Skeletal muscle satellite cell (primary cell): ENCODE measurements around the gene GLIS1. TPM values are rescaled to one million over a fixed set of nuclear protein-coding genes. Genes with fewer than 3 reads are reported as not detected.

Experiments
- H3K27me3 ChIP-seq: 2 replicates; pipeline ENCODE4 v1.7.0; 2013; ENCODE audit warnings: low read length; ENCODE audit not compliant: control insufficient read depth, insufficient read depth
- H3K36me3 ChIP-seq: 2 replicates; pipeline ENCODE4 v1.7.0; 2013; ENCODE audit warnings: mild to moderate bottlenecking, control low read depth, low read length; ENCODE audit not compliant: insufficient read depth
- H3K4me1 ChIP-seq: 2 replicates; pipeline ENCODE4 v1.7.0; 2013; ENCODE audit warnings: low read length; ENCODE audit not compliant: control insufficient read depth, insufficient read depth
- H3K4me2 ChIP-seq: 2 replicates; pipeline ENCODE4 v1.7.0; 2013; ENCODE audit warnings: mild to moderate bottlenecking, low read length
- H3K4me3 ChIP-seq: 2 replicates; pipeline ENCODE4 v1.7.0; 2013; ENCODE audit warnings: low read length
- H3K9ac ChIP-seq: 2 replicates; pipeline ENCODE4 v1.7.0; 2013; ENCODE audit warnings: mild to moderate bottlenecking, low read depth, low read length, moderate library complexity
- H3K9me3 ChIP-seq: replicated peaks from 2 replicates; pipeline ENCODE4 v1.7.0; 2013; ENCODE audit warnings: mild to moderate bottlenecking, control low read depth, low read length
- total RNA-seq: library from RNA; depleted of rRNA; stranded (reverse); fragments of >200 nt; gene quantifications from 2 replicates; pipeline ENCODE4 v1.2.3, GENCODE V29; 2012; rRNA removed

Gene GLIS1
- 3.5 and 3.9 TPM in 2 replicates for total RNA-seq

- Histone ChIP-seq H3K9ac (peak within 1 kb of the TSS; percentile 84), H3K4me3 (peak within 1 kb of the TSS; percentile 84), H3K9me3 (no peaks in the 10 kb centered on the region), H3K36me3 (peaks cover 10% of the 10 kb centered on the region), H3K4me2 (peak within 1 kb of the TSS; percentile 91), H3K4me1 (peaks cover 60% of the 10 kb centered on the region), H3K27me3 (no peaks in the 10 kb centered on the region)
Observed at GRCh38 chr1:53739109-53739681, at the start of gene GLIS1. Gene GLIS1 (minus strand): TSS chr1:53739164. CDS start chr1:53738064, 1,100 bp downstream.

DNA sequence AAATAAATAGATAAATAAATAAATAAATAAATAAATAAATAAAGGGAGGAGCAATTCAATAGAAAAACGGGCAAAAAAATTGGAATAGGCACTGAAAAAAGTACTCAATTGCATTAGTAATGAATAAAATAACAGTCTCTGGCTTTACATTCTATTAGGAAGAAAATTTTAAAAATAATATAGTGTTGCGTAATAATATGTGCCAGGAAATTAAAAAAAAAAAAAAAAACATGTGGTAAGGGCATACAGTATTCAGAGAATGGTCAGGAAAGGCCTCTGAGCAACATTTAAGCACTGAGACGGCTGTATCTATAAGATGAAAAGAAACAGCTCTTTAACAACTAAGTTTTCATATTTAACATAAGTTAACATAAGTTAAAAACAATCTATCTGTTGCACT is 48.7 kb upstream of the GLIS1 start:
- Histone ChIP-seq H3K4me2 (no peak overlapping the region), H3K9ac (no peak overlapping the region), H3K27me3 (no peaks in the 10 kb centered on the region), H3K9me3 (no peaks in the 10 kb centered on the region), H3K4me1 (peaks cover 8% of the 10 kb centered on the region), H3K4me3 (no peak overlapping the region), H3K36me3 (peaks cover 11% of the 10 kb centered on the region)

DNA sequence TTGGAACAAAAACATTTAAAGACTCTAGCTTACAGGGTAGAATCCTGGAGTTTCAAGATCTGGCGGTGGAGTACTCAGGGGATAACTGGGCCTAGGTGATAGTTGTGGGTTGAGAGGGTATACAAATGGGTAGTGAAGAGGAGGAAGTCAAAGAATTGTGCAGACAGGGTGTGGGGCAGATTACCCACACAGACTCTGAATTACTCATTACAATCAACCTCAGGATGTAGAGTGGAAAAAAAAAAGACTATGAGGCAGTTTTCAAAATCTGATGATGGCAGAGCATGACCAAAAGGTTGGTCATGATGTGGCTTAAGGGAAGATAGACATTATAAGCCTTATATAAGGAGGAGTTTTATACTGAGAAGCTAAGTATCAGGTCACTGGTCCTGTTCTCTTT is 44.1 kb upstream of the GLIS1 start:
- no peak overlapping the region for H3K9ac ChIP-seq
- H3K36me3 ChIP-seq: peaks cover 6% of the 10 kb centered on the region
- no peaks in the 10 kb centered on the region for H3K9me3 ChIP-seq
- no peaks in the 10 kb centered on the region for H3K27me3 ChIP-seq
- no peak overlapping the region for H3K4me2 ChIP-seq
- no peak overlapping the region for H3K4me3 ChIP-seq
- peaks cover 22% of the 10 kb centered on the region for H3K4me1 ChIP-seq

DNA sequence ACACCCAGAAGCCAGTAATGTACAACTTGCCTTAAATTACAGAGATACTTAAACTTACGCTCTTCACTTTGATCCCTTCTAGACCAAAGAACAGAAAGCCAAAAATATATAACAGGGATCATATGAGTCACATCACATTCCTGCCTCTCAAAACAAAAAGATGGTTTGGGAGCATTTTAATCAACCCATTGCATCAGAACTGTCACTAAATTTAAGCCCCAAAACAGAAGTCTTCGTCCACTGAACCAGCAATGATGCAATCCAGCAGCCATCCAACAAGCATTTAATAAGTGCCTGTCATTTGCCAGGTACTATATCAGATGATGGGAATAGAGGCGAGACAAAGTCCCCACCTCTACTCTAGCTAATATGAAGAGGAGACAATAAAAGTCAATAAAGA is 42.7 kb upstream of the GLIS1 start:
- Histone ChIP-seq H3K4me1 (peaks cover 22% of the 10 kb centered on the region), H3K4me2 (peak overlapping the region; percentile 15), H3K4me3 (no peak overlapping the region), H3K36me3 (peaks cover 11% of the 10 kb centered on the region), H3K9ac (no peak overlapping the region), H3K27me3 (no peaks in the 10 kb centered on the region), H3K9me3 (no peaks in the 10 kb centered on the region)

DNA sequence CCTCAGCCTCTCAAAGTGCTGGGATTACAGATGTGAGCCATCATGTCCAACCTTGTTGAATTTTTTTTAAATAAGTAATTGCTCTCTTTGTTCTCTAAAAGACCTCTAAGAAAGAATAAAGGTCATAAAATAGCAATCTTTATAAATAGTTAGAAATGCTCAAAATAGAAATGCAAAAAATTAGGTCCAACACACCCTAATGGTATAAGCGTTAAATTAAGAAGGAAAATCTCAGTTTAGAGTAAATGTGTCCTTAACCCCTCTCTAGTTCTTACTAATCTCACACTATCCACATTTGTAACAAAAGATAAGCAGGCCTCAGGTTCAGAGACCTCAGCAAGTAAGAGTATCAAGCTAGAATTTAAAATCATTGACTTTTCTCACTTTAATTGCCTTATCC is 38.3 kb upstream of the GLIS1 start:
- H3K4me3 ChIP-seq: no peak overlapping the region
- H3K4me2 ChIP-seq: no peak overlapping the region
- peaks cover 7% of the 10 kb centered on the region for H3K36me3 ChIP-seq
- no peaks in the 10 kb centered on the region for H3K27me3 ChIP-seq
- H3K9ac ChIP-seq: no peak overlapping the region
- no peaks in the 10 kb centered on the region for H3K9me3 ChIP-seq
- H3K4me1 ChIP-seq: peaks cover 12% of the 10 kb centered on the region

DNA sequence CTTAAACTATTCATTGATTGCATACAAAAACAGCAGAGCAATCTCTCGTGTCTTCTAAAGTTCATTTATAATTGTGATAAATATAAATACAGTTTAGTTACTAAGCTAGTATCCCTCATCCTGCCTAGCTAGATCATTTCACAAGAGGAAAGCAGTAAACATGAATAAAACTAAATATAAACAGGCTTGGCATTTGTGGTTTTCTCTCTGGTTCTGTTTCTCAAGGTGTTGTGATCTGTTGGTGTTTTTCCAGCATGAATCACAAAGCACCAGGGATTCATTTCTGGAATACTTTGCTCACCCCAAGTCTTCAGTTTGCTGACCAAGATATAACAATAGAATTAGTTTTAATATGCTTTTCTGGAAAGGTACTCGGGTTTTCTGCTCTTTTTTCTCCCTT is 32.7 kb upstream of the GLIS1 start:
- Histone ChIP-seq H3K4me1 (peaks cover 10% of the 10 kb centered on the region), H3K4me3 (no peak overlapping the region), H3K9ac (no peak overlapping the region), H3K27me3 (no peaks in the 10 kb centered on the region), H3K36me3 (peaks cover 3% of the 10 kb centered on the region), H3K9me3 (no peaks in the 10 kb centered on the region), H3K4me2 (no peak overlapping the region)

DNA sequence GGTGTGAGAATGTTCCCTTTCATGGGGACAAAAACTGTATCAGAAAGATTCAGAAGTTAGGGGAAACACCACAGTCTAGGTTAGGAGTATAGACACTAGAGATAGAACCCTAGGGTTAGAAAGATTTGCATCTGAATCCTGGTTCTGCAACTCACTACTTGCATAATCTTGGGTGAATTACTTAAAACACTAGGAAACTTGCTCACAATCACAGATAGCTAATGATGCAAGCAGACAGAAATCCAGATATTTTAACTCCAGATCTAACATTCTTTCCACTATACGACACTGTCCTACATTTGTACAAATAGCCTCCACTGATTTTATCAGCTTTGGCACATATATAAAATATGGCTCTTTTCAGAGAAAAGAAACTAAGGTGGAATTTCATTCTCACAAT is 30.8 kb upstream of the GLIS1 start:
- no peaks in the 10 kb centered on the region for H3K27me3 ChIP-seq
- no peaks in the 10 kb centered on the region for H3K9me3 ChIP-seq
- peaks cover 24% of the 10 kb centered on the region for H3K4me1 ChIP-seq
- H3K9ac ChIP-seq: no peak overlapping the region
- no peak overlapping the region for H3K4me2 ChIP-seq
- no peak overlapping the region for H3K4me3 ChIP-seq
- peaks cover 3% of the 10 kb centered on the region for H3K36me3 ChIP-seq

DNA sequence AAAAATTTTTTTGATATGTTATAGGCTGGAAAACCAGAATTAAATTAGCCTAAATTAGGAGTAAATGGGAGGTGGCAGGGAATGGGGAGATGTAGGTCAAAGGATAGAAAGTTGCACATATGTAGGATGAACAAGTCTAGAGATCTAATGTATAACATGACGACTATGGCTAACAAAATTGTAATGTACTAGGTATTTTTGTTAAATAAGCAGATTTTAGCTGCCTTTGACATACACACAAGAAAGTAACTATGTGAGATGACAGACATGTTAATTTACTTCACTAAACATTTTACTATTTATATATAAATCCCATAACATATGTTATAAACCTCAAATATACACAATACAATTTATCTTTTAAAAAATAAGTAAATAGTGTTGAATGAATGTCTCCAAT is 30.2 kb upstream of the GLIS1 start:
- H3K9ac ChIP-seq: no peak overlapping the region
- H3K4me1 ChIP-seq: peaks cover 24% of the 10 kb centered on the region
- no peaks in the 10 kb centered on the region for H3K9me3 ChIP-seq
- H3K4me2 ChIP-seq: no peak overlapping the region
- H3K4me3 ChIP-seq: no peak overlapping the region
- H3K36me3 ChIP-seq: peaks cover 3% of the 10 kb centered on the region
- no peaks in the 10 kb centered on the region for H3K27me3 ChIP-seq

- Histone ChIP-seq H3K27me3 (no peaks in the 10 kb centered on the region), H3K4me3 (peak overlapping the region; percentile 33), H3K36me3 (no peaks in the 10 kb centered on the region), H3K9ac (peak overlapping the region; percentile 20), H3K9me3 (no peaks in the 10 kb centered on the region), H3K4me2 (peak overlapping the region; percentile 65), H3K4me1 (peaks cover 24% of the 10 kb centered on the region)
Observed at GRCh38 chr1:53766831-53767405, 28.0 kb upstream of the GLIS1 start.

- Histone ChIP-seq H3K27me3 (no peaks in the 10 kb centered on the region), H3K4me1 (peaks cover 19% of the 10 kb centered on the region), H3K36me3 (no peaks in the 10 kb centered on the region), H3K4me2 (peak overlapping the region; percentile 65), H3K9me3 (no peaks in the 10 kb centered on the region), H3K4me3 (no peak overlapping the region), H3K9ac (peak overlapping the region; percentile 20)
Observed at GRCh38 chr1:53766194-53766742, 27.3 kb upstream of the GLIS1 start.

- H3K9me3 ChIP-seq: no peaks in the 10 kb centered on the region
- no peak overlapping the region for H3K9ac ChIP-seq
- H3K4me3 ChIP-seq: no peak overlapping the region
- no peak overlapping the region for H3K4me2 ChIP-seq
- H3K4me1 ChIP-seq: peaks cover 19% of the 10 kb centered on the region
- no peaks in the 10 kb centered on the region for H3K36me3 ChIP-seq
- H3K27me3 ChIP-seq: no peaks in the 10 kb centered on the region
Observed at GRCh38 chr1:53765657-53766056, 26.7 kb upstream of the GLIS1 start.

DNA sequence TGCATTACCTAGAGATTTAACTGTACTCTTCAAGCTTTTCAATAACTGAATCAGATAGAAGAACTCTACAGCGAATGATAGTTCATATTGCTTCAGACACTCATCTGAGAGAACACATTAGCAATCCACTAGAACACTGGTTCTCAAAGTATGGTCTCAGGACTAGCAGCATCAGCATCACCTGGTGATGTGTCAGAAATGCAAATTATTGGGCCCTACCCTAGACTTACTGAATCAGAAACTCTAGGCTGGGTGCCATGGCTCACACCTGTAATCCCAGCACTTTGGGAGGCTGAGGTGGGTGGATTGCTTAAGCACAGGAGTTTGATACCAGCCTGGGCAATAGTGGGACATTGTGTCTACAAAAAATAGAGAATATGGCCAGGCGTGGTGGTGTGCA is 24.9 kb upstream of the GLIS1 start:
- Histone ChIP-seq H3K9ac (no peak overlapping the region), H3K9me3 (no peaks in the 10 kb centered on the region), H3K36me3 (no peaks in the 10 kb centered on the region)

More for the DNA sequence above, 24.9 kb upstream of the GLIS1 start:
- Histone ChIP-seq H3K27me3 (no peaks in the 10 kb centered on the region), H3K4me3 (no peak overlapping the region), H3K4me1 (peaks cover 19% of the 10 kb centered on the region), H3K4me2 (no peak overlapping the region)
